CD4-positive, alpha-beta T cell (primary cell): ENCODE data around the gene PPP6R3. TPM values are rescaled to one million over a fixed set of nuclear protein-coding genes. Genes with fewer than 3 reads are reported as not detected.
A peak's percentile ranks its signal among the peaks of the same experiment; 100 is the strongest.

Experiments
- ATAC-seq: fragments of 200-7000 bp; cut with Tn5 transposase; one replicate; pipeline ENCODE4 v1.10.0; 2022; ENCODE audit warnings: mild to moderate bottlenecking; ENCODE audit not compliant: poor library complexity
- CTCF ChIA-PET: fragments of 350-600 bp; sonication (Branson Sonifier 250); formaldehyde crosslinking; loops from one replicate; lab custom pipeline; 2021; ENCODE audit warnings: antibody characterized with exemption, inconsistent platforms; lab: Charles Lee
- POLR2A ChIA-PET: fragments of 350-600 bp; sonication (Branson Sonifier 250); formaldehyde crosslinking; loops from one replicate; lab custom pipeline; 2021; ENCODE audit warnings: antibody characterized with exemption, inconsistent platforms; lab: Charles Lee
- DNase-seq, 14 experiments: peaks; one replicate each; pipeline ENCODE4 v3.0.0-alpha.2; 2013 to 2020; ENCODE audit warnings: mixed read lengths in 2 of 14
- H3K27ac ChIP-seq, 2 donors: one replicate each; pipeline versions ENCODE4 v1.5.1 to v1.7.0; 2013; ENCODE audit warnings: low read length in 2 of 2, low read depth in 1 of 2, mild to moderate bottlenecking in 1 of 2
- H3K27me3 ChIP-seq, 2 experiments: 1 replicate in 1 of 2; 2 replicates in 1 of 2; pipeline versions ENCODE4 v1.6.1 to v1.7.0; 2013; ENCODE audit warnings: low read length in 2 of 2, control low read depth in 1 of 2, mild to moderate bottlenecking in 1 of 2, moderate library complexity in 1 of 2; ENCODE audit not compliant: insufficient read depth in 2 of 2, control insufficient read depth in 1 of 2
- H3K36me3 ChIP-seq: one replicate; pipeline ENCODE4 v1.6.1; 2013; ENCODE audit warnings: low read length, control low read depth; ENCODE audit not compliant: insufficient read depth
- H3K4me1 ChIP-seq: one replicate; pipeline ENCODE4 v1.6.1; 2013; ENCODE audit warnings: low read length, control low read depth; ENCODE audit not compliant: insufficient read depth
- H3K4me3 ChIP-seq: one replicate; pipeline ENCODE4 v1.5.1; 2013; ENCODE audit warnings: mild to moderate bottlenecking, low read length, moderate library complexity
- H3K9me3 ChIP-seq, 2 experiments: 1 replicate in 1 of 2; 2 replicates in 1 of 2; pipeline versions ENCODE4 v1.6.1 to v1.7.0; 2013; ENCODE audit warnings: low read length in 2 of 2, mild to moderate bottlenecking in 2 of 2, control low read depth in 1 of 2, moderate library complexity in 1 of 2; ENCODE audit not compliant: control insufficient read depth in 1 of 2, insufficient read depth in 1 of 2
- H3K27ac Mint-ChIP-seq: one replicate; pipeline ENCODE4 v1.8.0; 2020; ENCODE audit warnings: mixed read lengths
- H3K27me3 Mint-ChIP-seq: one replicate; pipeline ENCODE4 v1.8.0; 2021; ENCODE audit warnings: mixed read lengths
- H3K36me3 Mint-ChIP-seq: one replicate; pipeline ENCODE4 v1.8.0; 2021; ENCODE audit warnings: low read depth, mixed read lengths
- H3K4me1 Mint-ChIP-seq: one replicate; pipeline ENCODE4 v1.8.0; 2021; ENCODE audit warnings: low read depth, mixed read lengths
- H3K4me3 Mint-ChIP-seq: one replicate; pipeline ENCODE4 v1.8.0; 2020; ENCODE audit warnings: mild to moderate bottlenecking, mixed read lengths
- H3K9me3 Mint-ChIP-seq: one replicate; pipeline ENCODE4 v1.8.0; 2020; ENCODE audit warnings: mixed read lengths
- CTCF ChIP-seq: fragments of 200-600 bp; IDR thresholded peaks from one replicate; pipeline ENCODE4 v1.8.0; 2022; ENCODE audit warnings: antibody characterized with exemption, mild to moderate bottlenecking
- intact Hi-C, 2 experiments: fragments of 100-400 bp; cut with DNase I in 1 of 2; cut with micrococcal nuclease in 1 of 2; formaldehyde crosslinking; loops; one replicate each; pipeline versions ENCODE4 v1.15.1 to v1.9.0; 2023 to 2025; cut with DNase I, micrococcal nuclease
- total RNA-seq, 174 experiments: library from RNA in 2 of 174; stranded (reverse) in 2 of 174; gene quantifications; one replicate each; pipeline ENCODE4 v1.2.3 and lab custom pipeline; 2021 to 2026

The PPP6R3 gene
- total RNA-seq, 2 experiments from 2014 or later: 108 to 109 TPM

GRCh38 chr11:68508425-68508824, 47.9 kb downstream of the PPP6R3 start:
- ChIA-PET CTCF (interaction anchor here (1.1 kb wide), 1 partner anchor 20 kb away, joined by 3 read pairs; no protein-coding TSS in a partner anchor), POLR2A (no interaction called here)
- no peaks in the 10 kb centered on the region for H3K27me3 ChIP-seq
- no peaks in the 10 kb centered on the region for H3K27me3 Mint-ChIP-seq
- H3K4me1 ChIP-seq: peaks cover 24% of the 10 kb centered on the region
- peaks cover 90% of the 10 kb centered on the region for H3K4me1 Mint-ChIP-seq
- no peaks in the 10 kb centered on the region for H3K9me3 Mint-ChIP-seq
- no peak for ATAC-seq
- no peak for TF ChIP-seq CTCF
- H3K27ac Mint-ChIP-seq: peak overlapping the region; percentile 16
- peaks cover 57% of the 10 kb centered on the region for H3K36me3 Mint-ChIP-seq
- H3K36me3 ChIP-seq: peaks cover 14% of the 10 kb centered on the region
- intact Hi-C loops: no loop called here
- no peak overlapping the region for H3K4me3 Mint-ChIP-seq
- H3K27ac ChIP-seq: peak overlapping the region in 1 of 2 donors; percentile 4
- no peak overlapping the region for H3K4me3 ChIP-seq
- no peaks in the 10 kb centered on the region for H3K9me3 ChIP-seq
- no peak for DNase-seq

GRCh38 chr11:68509066-68509465, 48.5 kb downstream of the PPP6R3 start:
- peak overlapping the region; percentile 16 for H3K27ac Mint-ChIP-seq
- CTCF ChIA-PET: interaction anchor here (0.7 to 1.1 kb wide), 2 partner anchors 19 to 48 kb away, joined by 3 read pairs; no protein-coding TSS in a partner anchor
- no peak for TF ChIP-seq CTCF

GRCh38 chr11:68513930-68514487, 53.5 kb downstream of the PPP6R3 start:
- no peak for TF ChIP-seq CTCF
- H3K4me3 Mint-ChIP-seq: no peak overlapping the region
- ChIA-PET CTCF (no interaction called here), POLR2A (no interaction called here)
- intact Hi-C loops: no loop called here
- ATAC-seq (no peak), DNase-seq (no peak)
- Histone ChIP-seq H3K27ac (no peak overlapping the region), H3K36me3 (peaks cover 33% of the 10 kb centered on the region), H3K9me3 (no peaks in the 10 kb centered on the region), H3K27me3 (no peaks in the 10 kb centered on the region), H3K4me3 (no peak overlapping the region), H3K4me1 (peaks cover 10% of the 10 kb centered on the region)
- H3K9me3 Mint-ChIP-seq: no peaks in the 10 kb centered on the region
- H3K27ac Mint-ChIP-seq: peak overlapping the region; percentile 57
- peaks cover 74% of the 10 kb centered on the region for H3K4me1 Mint-ChIP-seq
- no peaks in the 10 kb centered on the region for H3K27me3 Mint-ChIP-seq
- peaks cover 79% of the 10 kb centered on the region for H3K36me3 Mint-ChIP-seq

More at GRCh38 chr11:68509066-68509465, 48.5 kb downstream of the PPP6R3 start:
- no peak overlapping the region for H3K4me3 ChIP-seq
- intact Hi-C loops: no loop called here
- Mint-ChIP-seq H3K4me1 (peaks cover 90% of the 10 kb centered on the region), H3K9me3 (no peaks in the 10 kb centered on the region), H3K36me3 (peaks cover 61% of the 10 kb centered on the region), H3K4me3 (no peak overlapping the region), H3K27me3 (no peaks in the 10 kb centered on the region)
- no peaks in the 10 kb centered on the region for H3K27me3 ChIP-seq
- DNase-seq (no peak), ATAC-seq (no peak)
- POLR2A ChIA-PET: interaction anchor here (1.0 to 1.2 kb wide), 3 partner anchors 12 to 20 kb away, joined by 3 to 4 read pairs (median 4); no protein-coding TSS in a partner anchor
- peaks cover 18% of the 10 kb centered on the region for H3K36me3 ChIP-seq
- no peaks in the 10 kb centered on the region for H3K9me3 ChIP-seq
- H3K27ac ChIP-seq: no peak overlapping the region
- H3K4me1 ChIP-seq: peaks cover 20% of the 10 kb centered on the region
